Natural killer cell treated with Interleukin-12 subunit alpha and Interleukin-12 subunit beta and Interleukin-15 and Interleukin-18, amount 100 ng/mL, for 72 hours (primary cell): ENCODE measurements around the gene BHLHA15. TPM values are rescaled to one million over a fixed set of nuclear protein-coding genes. Genes with fewer than 3 reads are reported as not detected.

Experiments used
- ATAC-seq, 2 donors: fragments of 150-1000 bp; cut with Tn5 transposase in 1 of 2; sonication (Bioruptor Pico), chemical (Tn5 transposase) in 1 of 2; 2 replicates each; pipeline ENCODE4 v1.10.0; 2021
- DNase-seq: peaks from one replicate; pipeline ENCODE4 v3.0.0; 2022; ENCODE audit warnings: low spot score
- H3K27ac Mint-ChIP-seq, 2 donors: 1 replicate in 1 of 2; 2 replicates in 1 of 2; pipeline ENCODE4 v1.8.0; 2022; ENCODE audit warnings: mixed read lengths in 2 of 2, mild to moderate bottlenecking in 1 of 2, moderate library complexity in 1 of 2
- H3K27me3 Mint-ChIP-seq, 2 donors: 1 replicate in 1 of 2; 2 replicates in 1 of 2; pipeline ENCODE4 v1.8.0; 2022; ENCODE audit warnings: mixed read lengths in 2 of 2
- H3K36me3 Mint-ChIP-seq: one replicate; pipeline ENCODE4 v1.8.0; 2022; ENCODE audit warnings: mixed read lengths
- H3K4me1 Mint-ChIP-seq, 2 donors: 1 replicate in 1 of 2; 2 replicates in 1 of 2; pipeline ENCODE4 v1.8.0; 2022; ENCODE audit warnings: low read depth in 2 of 2, mixed read lengths in 2 of 2, mild to moderate bottlenecking in 1 of 2
- H3K4me3 Mint-ChIP-seq: one replicate; pipeline ENCODE4 v1.8.0; 2022; ENCODE audit warnings: mixed read lengths
- H3K9me3 Mint-ChIP-seq: 2 replicates; pipeline ENCODE4 v1.8.0; 2022; ENCODE audit warnings: mixed read lengths
- total RNA-seq, 2 donors: library from RNA; stranded (reverse); gene quantifications; one replicate each; pipeline ENCODE4 v1.2.3, GENCODE V29; 2022

BHLHA15 gene
- total RNA-seq, 2 donors from 2014 or later = 1.8 to 2.4 TPM

DNA sequence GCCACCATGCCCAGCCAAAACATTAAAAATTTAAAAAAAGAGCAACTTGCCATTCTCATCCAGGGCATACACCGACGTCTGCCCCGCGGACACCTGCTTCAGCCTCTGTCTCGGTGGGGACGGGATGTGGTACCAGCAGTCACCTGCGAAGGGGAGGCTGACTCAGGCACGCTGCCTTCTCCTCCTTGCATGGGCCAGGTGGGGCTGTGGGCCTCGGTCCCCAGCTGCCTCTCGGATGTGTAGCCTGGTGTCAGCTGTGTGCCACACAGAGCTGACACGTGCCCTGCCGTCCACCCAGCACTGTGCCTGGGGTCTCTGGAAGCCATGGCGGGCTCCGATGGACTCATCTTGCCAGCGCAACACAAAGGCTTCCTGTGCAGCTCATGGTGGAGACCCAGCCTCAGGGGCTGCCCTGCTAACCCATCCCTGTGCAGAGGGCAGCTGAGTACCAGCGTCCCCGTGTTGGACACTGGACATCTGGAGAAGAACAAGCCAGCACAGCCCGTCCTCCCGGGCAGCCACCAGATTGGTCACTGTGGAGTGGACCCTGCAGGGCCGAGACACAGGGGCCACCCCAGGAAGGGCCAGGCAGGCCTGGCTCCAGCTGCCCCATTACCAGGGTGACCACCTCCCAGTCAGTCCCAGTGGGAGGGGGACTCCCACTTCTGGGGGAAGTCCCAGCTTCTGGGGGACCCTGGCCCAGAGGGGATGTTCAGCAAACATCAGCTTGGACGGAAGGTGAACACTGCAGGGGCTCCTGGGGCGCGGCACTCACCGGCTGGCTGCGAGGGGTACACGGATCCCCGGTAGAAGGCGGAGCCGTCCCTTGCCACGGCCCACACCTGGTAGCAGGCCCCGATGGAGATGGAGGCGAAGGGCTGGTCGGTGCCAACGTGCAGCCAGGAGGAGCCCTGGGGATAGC is 10.6 kb downstream of the BHLHA15 start:
- Mint-ChIP-seq H3K4me1 (peaks cover 11 to 14% of the 10 kb centered on the region in 2 donors), H3K27ac (no peak overlapping the region), H3K36me3 (no peaks in the 10 kb centered on the region), H3K9me3 (no peaks in the 10 kb centered on the region), H3K27me3 (no peaks in the 10 kb centered on the region), H3K4me3 (no peak overlapping the region)
- no peak for ATAC-seq
- peak; percentile 35 for DNase-seq

DNA sequence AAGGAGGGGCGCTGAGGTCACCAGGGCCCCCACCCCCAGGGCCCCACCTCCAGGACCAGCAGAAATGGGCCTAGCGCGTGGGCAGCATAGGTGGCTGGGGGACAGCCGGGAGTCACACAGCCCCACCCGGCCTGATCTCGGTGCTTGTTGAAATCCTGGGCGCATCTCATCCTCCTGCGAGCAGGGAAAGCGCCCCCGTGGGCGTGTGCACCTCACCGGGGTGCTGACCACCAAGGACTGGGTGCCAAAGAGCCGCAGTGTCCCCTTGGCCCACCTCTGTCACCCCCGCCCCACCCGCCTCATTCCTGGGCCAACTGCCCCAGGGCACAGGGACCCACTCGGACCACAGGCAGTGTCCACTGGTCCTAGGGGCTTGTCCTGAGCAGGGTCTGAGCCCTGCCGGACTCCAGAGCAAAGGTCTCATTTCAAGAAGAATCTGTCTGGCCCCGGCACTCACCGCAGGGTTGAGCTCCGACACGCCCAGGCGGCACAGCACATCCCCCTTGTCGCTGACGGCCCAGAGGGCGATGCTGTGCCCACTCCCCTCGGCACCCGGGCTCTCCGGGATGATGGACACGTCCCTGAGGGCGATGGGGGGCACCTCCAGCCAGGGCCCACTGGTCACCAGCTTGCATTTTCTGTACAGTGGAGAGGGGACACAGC is 11.4 kb downstream of the BHLHA15 start:
- no peak overlapping the region for H3K27ac Mint-ChIP-seq
- no peaks in the 10 kb centered on the region for H3K9me3 Mint-ChIP-seq
- H3K4me3 Mint-ChIP-seq = no peak overlapping the region
- peak; percentile 52 for DNase-seq
- ATAC-seq = no peak
- H3K27me3 Mint-ChIP-seq = no peaks in the 10 kb centered on the region
- peaks cover 11 to 14% of the 10 kb centered on the region in 2 donors for H3K4me1 Mint-ChIP-seq
- no peaks in the 10 kb centered on the region for H3K36me3 Mint-ChIP-seq

DNA sequence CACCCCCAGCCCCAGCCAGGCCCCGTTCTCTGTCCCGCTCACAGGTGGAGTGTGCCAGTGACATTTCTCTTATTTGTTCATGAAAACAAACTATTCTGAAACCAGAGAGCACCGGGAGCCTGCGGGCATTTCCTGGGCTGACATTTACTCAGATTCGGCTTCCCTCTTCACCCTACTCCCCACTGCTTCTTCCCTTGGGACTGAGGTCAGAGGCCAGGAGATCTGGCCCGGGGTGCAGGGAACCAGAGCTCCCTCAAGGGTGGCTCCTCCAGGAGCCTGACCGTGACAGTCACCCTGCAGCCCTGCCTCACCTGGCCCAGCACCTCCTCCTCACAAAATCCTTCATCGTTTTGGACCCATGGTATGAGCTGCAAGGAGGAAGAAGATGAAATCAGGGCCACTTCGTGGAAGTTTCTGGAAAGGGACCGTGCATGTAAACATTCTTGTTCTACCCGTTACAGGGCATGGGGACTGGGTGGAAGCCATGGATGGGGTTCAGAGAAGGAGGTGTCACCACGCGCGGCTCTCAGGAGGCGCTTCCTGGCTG is 12.2 kb downstream of the BHLHA15 start:
- Mint-ChIP-seq H3K27me3 (no peaks in the 10 kb centered on the region), H3K4me3 (no peak overlapping the region), H3K27ac (no peak overlapping the region), H3K36me3 (no peaks in the 10 kb centered on the region), H3K9me3 (no peaks in the 10 kb centered on the region), H3K4me1 (peaks cover 7 to 10% of the 10 kb centered on the region in 2 donors)
- no peak for ATAC-seq
- DNase-seq = peak; percentile 31

DNA sequence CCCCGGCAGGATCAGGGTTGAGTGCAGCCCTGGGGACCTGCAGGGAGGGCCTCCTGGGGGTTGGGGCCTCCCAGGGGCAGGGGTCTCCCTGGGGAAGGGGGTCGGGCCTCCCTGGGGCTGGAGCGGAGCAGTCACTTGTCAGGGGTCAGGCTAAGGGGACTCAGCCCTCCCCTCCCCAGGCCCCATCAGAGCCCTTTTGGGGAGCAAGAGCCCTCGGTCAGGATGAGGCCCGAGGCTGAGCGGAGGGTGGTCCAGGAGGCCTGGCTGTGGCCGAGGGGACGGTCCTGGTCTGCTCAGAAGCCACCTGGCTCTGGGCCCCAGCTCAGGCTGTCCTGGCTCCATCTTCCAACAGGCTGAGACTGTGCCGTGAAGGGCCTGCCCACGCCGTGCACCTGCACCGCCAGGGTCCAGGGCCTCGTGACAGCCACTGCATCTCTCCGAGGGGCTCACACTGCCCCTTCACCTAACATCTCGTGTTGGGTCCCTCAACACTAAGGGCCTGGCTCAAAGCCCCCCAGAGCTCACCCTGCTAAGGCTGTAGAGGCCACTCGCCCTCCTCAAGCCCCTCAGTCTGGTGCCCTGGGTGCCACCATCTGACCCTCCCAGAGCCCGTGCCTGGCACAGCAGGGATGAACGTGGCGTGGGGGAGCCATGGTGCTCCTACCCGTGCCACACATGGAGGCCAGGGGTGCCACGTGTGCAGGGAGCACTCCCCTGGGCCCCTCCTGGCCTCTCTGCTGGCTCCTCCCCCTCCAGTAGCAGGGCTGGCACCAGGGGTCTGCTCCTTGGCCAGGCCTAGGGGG is 12.9 kb downstream of the BHLHA15 start:
- DNase-seq (no peak), ATAC-seq (peak in 1 of 2 donors; percentile 43)
- Mint-ChIP-seq H3K4me1 (peaks cover 3% of the 10 kb centered on the region in 2 donors), H3K36me3 (no peaks in the 10 kb centered on the region), H3K9me3 (no peaks in the 10 kb centered on the region), H3K4me3 (no peak overlapping the region), H3K27ac (no peak overlapping the region), H3K27me3 (no peaks in the 10 kb centered on the region)

DNA sequence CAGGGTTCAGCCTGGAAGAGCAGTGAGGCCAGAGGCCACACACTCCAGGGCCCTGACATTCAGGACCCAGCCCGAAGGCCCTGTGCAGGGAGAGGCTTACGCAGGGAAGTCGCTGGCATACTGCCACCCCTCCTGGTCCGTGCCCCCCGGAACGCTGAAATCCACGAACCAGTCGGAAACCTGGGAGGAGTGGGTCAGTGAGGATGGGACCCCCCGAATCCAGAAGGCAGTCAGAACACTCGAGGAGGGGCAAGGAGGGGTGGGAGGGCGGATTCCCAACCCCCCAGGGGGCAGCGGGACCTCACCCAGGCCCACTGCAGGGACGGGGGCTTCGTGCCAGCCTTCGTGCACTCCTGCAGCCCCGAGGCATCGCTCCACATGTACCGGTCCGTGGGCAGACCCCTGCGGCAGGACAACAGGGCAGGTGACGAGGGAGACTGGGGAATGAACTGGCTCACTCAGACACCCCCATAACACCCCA is 13.5 kb downstream of the BHLHA15 start:
- Mint-ChIP-seq H3K4me3 (no peak overlapping the region), H3K27ac (no peak overlapping the region), H3K9me3 (no peaks in the 10 kb centered on the region), H3K36me3 (no peaks in the 10 kb centered on the region), H3K27me3 (no peaks in the 10 kb centered on the region), H3K4me1 (no peaks in the 10 kb centered on the region)
- ATAC-seq (no peak), DNase-seq (no peak)

DNA sequence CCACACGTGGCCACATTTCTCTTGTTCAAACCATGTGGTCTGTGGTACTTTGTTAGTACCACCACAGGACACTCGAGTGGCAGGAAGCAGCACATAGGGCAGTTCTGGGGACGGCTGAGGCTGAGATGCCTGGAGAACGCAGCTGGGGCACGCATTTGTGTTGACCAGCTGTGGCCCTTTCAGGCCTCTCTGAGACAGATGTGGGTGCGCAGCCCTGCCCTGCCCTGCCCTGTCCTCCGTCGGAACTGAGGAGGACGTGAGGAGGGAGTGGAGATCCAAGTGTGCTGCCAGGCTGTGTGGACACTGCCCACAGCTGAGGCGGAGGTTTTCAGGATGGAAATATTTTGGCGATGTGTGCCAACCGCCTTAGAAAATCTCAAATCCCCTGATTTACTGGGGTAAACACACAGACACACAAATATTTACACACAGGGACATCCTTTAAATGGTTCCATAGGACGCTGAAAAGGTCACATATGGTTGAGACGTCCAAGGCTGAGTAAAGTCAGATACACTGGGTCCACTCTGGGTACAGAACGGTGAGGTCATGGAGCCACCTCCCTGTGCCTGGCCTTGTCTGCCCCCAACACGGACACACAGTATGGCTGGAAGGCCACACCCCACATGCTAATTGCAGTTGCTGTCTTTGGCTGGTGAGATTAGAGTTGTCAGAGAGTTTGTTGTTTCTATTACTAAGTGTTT is 14.8 kb downstream of the BHLHA15 start:
- ATAC-seq (no peak), DNase-seq (no peak)
- Mint-ChIP-seq H3K27me3 (no peaks in the 10 kb centered on the region), H3K36me3 (no peaks in the 10 kb centered on the region), H3K4me1 (peaks cover 0 to 4% of the 10 kb centered on the region in 2 donors), H3K27ac (peak overlapping the region in 1 of 2 donors; percentile 51), H3K9me3 (no peaks in the 10 kb centered on the region), H3K4me3 (no peak overlapping the region)

DNA sequence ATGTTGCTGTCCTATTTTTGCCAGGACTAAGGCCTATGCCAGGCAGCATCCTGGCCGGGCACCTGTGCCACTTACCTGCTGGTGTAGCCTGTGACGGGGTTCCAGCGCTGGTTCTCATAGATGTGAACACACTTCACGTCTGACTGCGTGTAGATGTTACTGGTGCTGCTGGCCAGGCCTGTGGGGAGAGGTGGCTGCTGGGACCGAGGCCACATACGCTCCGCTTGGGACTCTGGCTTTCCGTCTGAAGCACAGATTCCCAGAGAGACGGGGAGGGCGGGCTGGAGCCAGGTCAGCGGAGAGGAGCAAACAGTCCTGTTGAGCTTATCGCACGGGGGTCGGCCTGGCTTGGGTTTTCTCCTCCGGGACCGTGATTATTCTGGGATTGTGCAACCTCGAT is 16.7 kb downstream of the BHLHA15 start:
- no peaks in the 10 kb centered on the region for H3K36me3 Mint-ChIP-seq
- DNase-seq = no peak
- no peak overlapping the region for H3K4me3 Mint-ChIP-seq
- no peak overlapping the region for H3K27ac Mint-ChIP-seq
- no peak for ATAC-seq
- no peaks in the 10 kb centered on the region for H3K27me3 Mint-ChIP-seq
- H3K9me3 Mint-ChIP-seq = no peaks in the 10 kb centered on the region
- peaks cover 0 to 4% of the 10 kb centered on the region in 2 donors for H3K4me1 Mint-ChIP-seq

DNA sequence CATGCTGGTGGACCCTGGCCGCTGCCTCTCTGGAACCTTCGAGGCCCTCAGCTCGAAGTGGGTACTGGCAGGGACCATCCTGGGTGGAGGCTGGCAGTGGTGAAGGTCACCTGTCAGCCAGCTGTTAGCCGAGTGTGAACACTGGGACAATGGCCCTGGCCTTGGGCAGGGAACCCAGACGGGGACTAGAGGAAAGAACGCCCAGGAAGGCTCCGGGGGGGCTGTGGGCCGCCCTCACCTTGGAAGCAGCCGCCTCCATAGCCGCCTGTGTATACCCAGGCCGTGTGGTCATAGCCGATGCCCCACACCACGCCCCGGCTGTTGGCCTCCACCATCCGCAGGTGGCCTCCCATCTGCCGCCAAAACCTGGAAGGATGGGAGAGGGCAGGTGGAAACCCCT is 17.6 kb downstream of the BHLHA15 start:
- ATAC-seq = no peak
- Mint-ChIP-seq H3K27ac (no peak overlapping the region), H3K9me3 (no peaks in the 10 kb centered on the region), H3K36me3 (no peaks in the 10 kb centered on the region), H3K4me3 (no peak overlapping the region), H3K27me3 (no peaks in the 10 kb centered on the region), H3K4me1 (peaks cover 0 to 4% of the 10 kb centered on the region in 2 donors)
- no peak for DNase-seq

DNA sequence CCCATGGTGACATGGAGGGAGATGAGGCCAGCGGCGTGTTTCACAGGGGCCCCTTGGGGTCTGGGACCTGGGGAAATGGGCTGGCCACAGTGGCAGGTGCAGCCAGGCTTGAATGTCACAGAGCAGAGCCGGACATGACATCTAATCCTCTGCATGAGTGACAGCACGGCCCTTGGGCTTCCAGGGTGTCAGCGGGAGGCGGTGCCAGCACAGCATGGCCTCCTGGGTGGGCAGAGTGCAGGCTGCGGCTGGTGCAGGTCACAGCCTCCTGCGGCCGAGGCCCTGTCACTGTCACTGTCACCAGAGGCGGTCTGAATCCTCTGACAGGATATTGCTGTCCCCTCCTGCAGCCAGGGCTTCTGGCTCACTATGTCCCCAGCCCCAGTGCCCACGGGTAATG is 18.2 kb downstream of the BHLHA15 start:
- H3K4me1 Mint-ChIP-seq = peaks cover 0 to 4% of the 10 kb centered on the region in 2 donors
- no peak for DNase-seq
- no peak for ATAC-seq
- no peaks in the 10 kb centered on the region for H3K27me3 Mint-ChIP-seq
- H3K4me3 Mint-ChIP-seq = no peak overlapping the region
- H3K27ac Mint-ChIP-seq = no peak overlapping the region
- H3K9me3 Mint-ChIP-seq = no peaks in the 10 kb centered on the region
- no peaks in the 10 kb centered on the region for H3K36me3 Mint-ChIP-seq

DNA sequence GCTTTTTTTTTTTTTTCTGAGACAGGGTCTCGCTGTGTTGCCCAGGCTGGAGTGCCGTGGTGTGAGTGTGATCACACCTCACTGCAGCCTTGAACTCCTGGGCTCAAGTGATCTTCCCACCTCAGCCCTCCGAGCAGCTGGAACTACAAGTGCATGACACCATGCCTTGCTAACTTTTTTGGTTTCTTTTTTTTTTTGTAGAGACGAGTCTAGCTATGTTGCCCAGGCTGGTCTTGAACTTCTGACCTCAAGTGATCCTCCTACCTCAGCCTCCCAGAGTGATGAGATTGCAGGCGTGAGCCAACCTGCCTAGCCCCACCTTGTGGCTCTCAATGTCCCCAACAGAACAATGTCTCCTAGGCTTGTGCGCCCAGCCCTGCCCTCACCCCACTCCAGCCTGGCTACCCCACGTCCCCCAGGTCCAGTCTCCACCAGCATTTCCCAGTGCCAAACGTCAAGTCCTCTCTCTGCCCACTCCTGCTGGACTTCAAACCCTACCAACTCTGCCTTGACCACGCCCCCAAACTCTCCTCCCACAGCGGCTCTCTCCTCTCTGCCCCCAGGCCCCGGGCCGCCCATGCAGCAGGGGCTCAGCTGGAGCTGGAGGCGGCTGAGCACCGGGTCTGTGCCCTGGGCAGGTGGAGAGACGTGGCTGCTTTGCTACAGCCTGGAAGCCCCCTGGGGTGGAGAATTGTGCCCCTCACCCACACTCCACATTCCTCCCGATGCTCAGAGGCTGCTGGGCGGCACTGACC is 18.9 kb downstream of the BHLHA15 start:
- H3K27ac Mint-ChIP-seq = no peak overlapping the region
- H3K9me3 Mint-ChIP-seq = no peaks in the 10 kb centered on the region

DNA sequence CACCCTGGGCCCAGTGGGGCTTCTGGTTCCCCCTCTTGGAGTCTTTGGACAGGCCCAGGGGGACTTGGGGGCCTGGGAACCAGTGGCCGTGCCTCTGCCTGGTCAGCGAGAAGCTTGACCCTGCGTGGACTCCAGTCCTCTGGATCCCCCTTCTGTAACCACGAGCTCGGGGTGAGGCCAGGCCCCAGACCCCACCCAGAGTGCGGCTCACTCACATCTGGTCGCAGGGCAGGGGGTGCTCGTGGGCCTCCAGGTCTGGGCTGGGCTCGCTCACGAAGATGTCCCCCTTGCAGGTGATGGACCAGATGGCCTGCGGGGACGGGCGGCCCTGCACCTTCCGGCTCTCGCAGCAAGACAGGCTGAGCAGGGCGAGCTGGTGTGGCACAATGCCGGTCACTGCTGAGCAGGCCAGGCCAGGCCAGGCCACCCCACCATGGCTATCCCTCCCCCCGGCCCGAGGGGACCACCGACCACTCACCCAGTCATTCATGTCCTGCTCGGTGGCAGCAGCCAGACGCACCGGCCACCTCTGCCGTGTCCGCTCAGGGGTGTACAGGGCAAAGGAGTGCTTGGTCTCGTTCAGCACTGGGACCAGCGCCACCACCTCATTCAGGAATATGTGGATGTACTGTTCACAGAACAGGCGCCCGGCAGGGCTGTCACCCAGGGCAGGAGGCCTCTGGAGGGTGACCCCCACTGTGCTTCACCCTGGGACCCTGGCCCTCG is 19.7 kb downstream of the BHLHA15 start:
- Mint-ChIP-seq H3K36me3 (no peaks in the 10 kb centered on the region), H3K27me3 (no peaks in the 10 kb centered on the region), H3K27ac (no peak overlapping the region), H3K9me3 (no peaks in the 10 kb centered on the region), H3K4me3 (no peak overlapping the region), H3K4me1 (peaks cover 0 to 4% of the 10 kb centered on the region in 2 donors)
- no peak for DNase-seq
- no peak for ATAC-seq

More for the DNA sequence above, 18.9 kb downstream of the BHLHA15 start:
- ATAC-seq = no peak
- Mint-ChIP-seq H3K27me3 (no peaks in the 10 kb centered on the region), H3K4me1 (peaks cover 0 to 4% of the 10 kb centered on the region in 2 donors), H3K36me3 (no peaks in the 10 kb centered on the region), H3K4me3 (no peak overlapping the region)
- no peak for DNase-seq
